GM18858 (cell line): Measurements from ENCODE around the gene SMCHD1.

Experiments used
- ATAC-seq: cut with Tn5 transposase; IDR thresholded peaks from one replicate; pipeline ENCODE4 v1.9.1; 2021; ENCODE audit not compliant: unreplicated experiment

Gene SMCHD1

DNA sequence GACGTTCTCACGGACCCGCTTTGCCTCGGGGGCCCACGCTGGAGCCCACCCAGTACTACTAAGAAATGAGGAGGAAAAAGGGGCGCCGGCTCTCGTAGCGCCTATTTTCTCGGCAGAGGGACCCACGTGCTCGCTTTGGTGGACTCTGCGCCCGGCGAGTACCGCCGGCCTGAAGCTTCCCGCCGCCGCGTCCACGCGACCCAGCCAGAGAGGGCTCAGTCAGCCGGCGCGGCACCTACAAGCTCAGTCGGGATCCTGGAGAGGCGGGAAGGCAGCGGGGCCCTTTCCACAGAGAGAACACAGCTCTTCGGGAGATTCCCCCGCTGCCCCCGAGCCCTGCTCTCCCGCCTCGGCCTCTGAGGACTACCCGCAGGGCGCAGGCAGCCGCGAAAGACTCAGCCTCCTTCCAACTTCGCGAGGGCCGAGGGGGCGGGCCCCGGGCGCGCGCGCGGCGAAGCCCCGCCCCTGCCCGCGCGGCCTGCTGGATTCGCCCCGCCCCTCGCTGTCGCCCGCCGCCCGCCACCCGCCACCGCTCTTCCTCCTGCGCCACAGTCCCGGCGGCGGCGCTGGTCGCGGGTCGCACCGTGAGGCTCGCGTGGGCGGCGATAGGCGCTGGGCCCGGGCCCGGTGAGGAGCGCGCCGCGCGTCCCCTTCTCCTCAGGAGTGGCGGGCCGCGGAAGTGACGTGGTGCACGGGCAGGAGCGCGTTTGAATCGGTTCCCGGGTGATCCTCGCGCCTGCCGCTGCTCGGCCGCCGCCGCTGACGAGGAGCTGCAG, at the start of gene SMCHD1:
Gene SMCHD1, plus strand, starts transcription at position 549 of the 776 bp plus-strand sequence. CDS start 350 bp downstream, outside the sequence.
- peak; percentile 55 for ATAC-seq

- ATAC-seq: no peak
Measured at GRCh38 chr18:2606335-2606734, 49.2 kb upstream of the SMCHD1 start.

GRCh38 chr18:2609604-2610003, 45.9 kb upstream of the SMCHD1 start:
- ATAC-seq: no peak

DNA sequence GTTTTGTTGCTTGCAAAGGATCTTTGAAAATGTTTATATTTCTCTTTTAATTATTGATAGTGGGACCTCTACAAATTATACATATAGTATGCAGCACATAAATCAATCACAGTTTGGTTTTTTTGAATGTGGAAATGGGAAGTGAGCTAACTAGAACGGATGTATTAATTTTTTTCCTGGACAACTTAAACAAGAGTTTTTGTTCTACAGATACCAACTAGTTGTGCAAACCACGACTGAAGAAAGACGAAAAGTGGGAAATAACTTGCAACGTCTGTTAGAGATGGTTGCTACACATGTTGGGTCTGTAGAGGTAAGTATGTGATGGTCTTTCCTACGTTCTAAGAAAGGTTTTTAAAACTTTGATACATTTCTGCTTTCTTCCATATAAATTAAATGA, 45.0 kb upstream of the SMCHD1 start:
- ATAC-seq: no peak

GRCh38 chr18:2612996-2613395, 42.5 kb upstream of the SMCHD1 start:
- ATAC-seq: no peak

DNA sequence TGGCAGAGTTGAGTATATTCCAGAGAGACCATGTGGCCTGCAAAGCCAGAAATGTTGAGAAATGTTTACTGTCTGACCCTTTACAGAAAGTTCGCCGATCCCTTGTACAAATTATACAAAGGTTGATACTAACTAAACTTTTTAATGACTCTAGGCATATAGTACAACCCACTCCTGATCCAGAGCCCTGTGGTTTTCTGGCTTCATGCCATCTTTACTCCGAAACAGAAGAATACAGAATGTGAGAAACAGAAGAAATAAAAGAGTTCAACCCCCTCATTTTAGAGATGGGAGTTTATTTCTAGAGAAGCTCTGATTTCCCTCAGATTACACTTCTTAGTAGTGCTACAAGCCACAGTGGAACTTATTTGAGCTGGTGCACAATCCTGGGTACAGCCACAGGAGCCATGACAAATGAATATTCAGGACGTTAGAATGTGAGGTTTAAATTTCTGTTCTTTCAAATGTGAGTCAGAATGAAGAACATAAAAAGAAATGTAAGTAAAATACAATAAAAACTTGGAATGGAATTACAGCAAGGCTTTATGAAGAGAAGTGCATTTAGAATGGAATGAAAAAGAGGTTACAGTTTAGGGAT, 38.0 kb upstream of the SMCHD1 start:
- no peak for ATAC-seq

DNA sequence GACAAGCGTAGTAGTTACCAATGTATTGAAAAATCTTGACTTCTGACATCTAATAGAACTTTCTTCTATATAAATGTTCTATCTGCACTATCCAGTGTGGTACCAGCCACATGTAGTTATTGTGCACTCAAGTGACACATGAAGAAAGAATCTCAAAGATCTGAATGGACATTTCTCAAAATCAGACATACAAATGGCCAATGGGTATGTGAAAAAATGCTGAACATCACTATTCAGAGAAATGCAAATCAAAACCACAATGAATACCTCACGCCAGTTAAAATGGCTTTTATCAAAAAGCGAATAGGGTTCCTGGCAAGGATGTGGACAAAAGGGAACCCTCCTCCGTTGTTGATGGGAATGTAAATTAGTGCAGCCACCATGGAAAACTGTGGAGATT, 37.5 kb upstream of the SMCHD1 start:
- ATAC-seq: no peak

DNA sequence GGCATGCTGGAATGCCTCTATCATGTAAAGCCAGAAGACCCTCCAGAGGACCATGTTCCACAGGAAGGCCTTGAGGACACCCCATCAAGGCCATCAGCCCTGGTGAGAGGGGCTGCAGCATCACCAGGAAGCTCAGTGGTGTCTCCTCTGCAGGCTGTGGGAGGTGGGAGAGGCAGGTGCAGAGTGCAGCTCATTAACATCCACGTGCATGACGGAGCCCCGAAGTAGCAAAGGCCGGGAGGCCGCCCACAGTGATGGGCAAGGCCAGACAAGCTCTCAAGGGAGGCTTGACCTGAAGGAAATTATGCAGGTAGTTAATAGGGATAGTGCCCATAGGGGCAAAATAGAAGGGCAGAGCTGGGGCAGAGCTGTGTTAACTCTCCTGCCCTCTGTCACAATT, 30.3 kb upstream of the SMCHD1 start:
- ATAC-seq: no peak

DNA sequence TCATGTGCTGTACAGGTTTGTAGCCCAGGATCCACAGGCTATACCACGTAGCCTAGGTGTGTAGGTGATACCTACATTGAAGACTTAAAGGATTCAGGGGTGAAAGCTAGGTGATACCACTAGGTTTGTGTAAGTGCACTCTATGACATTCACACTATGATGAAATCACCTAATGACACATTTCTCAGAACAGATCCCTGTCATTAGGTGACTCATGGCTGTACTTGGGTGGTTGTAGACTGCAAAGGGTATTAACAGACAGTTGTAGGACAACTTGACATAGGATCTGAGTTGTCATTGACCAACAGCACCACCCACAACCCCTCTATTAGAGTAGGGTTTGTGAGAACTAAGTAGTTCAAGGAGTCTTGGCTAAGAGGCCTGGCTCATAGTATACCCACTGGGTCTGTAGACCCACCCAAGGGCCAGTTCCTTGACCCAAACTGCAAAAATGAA, 27.7 kb upstream of the SMCHD1 start:
- ATAC-seq: peak; percentile 75

DNA sequence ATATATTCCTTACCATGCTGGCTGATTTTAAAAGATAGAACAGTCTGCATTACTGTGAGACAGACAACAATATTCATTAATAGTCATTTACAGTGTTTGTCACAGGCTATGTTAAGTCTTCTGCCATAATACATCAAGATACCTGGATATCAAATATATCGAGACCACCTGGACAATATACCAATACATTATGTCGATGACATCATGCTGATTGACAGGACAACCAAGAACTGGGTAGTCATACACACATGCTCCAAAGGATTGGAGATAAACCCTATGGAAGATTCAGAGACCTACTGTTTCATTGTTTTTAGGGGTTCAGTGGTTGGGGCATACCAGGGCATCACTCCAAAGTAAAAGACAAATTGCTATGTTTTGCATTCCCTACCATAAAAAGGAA, 26.5 kb upstream of the SMCHD1 start:
- ATAC-seq: no peak

GRCh38 chr18:2635586-2635985, 19.9 kb upstream of the SMCHD1 start:
- no peak for ATAC-seq

DNA sequence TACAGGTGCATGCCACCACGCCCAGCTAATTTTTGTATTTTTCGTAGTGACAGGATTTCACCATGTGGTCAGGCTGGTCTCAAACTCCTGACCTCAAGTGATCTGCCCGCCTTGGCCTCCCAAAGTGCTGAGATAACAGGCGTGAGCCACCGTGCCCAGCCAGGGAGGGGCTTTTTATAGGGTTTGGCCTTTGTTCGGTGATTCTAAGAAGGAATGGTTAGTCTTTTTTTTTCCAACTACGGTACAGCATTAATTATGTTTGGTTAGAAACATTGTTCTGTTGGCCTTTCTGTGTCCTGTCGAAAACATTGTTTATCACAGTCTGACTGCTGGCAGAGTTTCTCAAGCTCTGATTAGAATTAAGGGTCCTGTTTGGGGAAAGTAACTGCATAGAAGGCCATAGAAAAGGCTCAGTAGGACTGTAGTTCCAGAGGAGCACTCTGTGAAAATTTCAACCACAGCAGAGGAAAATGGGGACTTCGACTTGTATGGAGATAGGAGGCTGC, 19.3 kb upstream of the SMCHD1 start:
- ATAC-seq: peak; percentile 2

GRCh38 chr18:2641638-2642037, 13.9 kb upstream of the SMCHD1 start:
- ATAC-seq: peak; percentile 72

DNA sequence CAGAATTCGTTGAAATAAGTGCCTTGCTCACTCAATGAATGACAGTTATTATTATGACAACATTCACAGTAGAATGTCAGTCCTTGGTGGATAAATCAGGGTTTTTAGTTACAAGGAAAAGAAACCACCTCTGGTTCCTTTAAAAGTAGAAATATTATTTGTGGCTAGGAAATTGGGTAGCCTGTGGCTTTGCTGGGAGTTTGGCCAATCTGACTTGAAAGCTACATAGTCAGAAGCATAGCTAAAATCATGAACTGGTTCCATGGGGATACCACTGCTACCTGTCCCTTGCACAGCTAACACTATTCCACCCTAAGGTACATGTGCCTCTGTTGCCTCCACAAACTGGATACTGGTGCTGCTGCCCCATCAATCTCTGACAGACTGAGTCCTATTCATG, 12.8 kb upstream of the SMCHD1 start:
- ATAC-seq: no peak

DNA sequence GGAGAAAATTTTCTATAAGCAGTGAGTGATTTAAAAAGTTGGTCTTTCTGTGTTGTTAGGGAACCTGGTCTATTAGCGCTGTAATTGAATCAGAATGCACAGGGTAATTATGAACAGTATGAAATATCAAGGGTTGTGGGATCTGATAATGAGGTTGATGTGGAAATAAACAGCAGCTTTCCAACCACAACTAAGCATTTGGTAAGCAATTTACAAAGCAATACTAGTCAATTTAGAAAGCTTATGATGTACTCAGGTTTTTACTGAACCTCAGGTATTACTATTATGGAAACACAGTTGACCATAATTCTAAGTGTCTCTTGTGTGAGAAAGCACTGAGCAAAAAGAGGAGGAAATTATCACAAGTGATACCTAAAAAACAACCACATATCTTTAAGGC, 11.0 kb upstream of the SMCHD1 start:
- no peak for ATAC-seq

GRCh38 chr18:2651981-2652380, 3.5 kb upstream of the SMCHD1 start:
- ATAC-seq: no peak

DNA sequence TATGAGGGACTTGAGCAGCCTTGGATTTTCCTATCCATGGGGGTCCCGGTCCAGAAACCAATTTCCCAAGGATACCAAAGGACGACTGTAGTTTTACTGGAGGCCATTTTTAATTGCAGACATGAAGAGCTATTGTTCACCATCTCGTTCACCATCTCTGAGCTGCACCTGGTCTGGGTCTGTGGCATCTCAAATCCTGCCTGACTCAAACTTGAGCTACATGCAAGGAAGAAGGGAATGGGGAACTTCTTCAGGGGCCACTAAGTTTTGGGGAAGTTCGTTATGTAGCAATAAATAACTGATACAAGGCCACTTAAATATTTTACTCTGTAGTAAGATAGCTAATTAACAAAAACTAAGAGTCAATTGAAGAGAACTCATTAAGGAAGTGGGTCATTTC, 2.1 kb upstream of the SMCHD1 start:
- no peak for ATAC-seq

DNA sequence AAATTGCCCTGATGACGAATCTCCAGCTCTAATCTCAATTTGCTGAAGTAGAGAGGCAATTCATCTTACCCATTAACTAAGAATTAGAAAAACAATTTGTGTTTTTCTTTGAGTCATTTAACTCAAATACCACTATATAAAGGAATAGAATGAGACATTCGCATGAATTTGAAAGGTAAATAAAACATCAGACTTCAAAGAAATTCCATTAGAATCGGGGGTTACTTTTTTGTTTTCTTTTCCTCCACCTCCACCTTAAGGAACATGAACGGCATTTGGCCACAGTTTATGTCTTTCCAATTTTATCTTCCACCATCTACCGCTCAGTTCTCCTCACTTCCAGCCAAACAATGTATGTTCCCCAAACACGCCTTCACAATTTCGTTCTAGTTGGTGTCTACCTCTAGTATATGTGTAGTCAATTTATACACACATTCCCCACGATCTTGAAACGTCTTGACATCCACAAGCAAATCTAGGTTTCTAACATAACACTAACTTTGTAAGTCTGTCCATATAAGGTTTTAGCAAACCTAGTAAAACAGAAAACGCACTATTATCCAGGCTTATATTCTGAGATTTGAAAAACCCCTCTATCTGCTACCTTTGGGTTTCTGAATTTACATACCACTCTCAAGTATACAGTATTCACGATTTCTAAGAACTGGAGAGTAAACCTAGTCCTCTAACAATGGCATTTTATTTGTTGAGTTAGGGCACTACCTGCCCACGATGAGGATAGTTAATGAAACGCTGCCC, 1.2 kb upstream of the SMCHD1 start:
- ATAC-seq: no peak

DNA sequence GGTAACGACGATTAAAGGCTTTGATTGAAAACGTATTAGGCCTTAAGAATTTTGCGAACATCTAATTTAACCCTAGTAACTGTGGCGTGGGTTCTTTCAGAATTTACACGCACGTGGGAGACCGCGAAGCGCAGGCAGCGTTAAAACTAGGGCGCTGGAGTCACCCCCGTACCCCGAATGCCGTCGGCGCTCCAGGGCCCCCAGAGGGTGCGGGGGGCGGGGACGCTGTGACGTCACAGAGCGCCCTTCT, 673 bp upstream of the SMCHD1 start:
- peak; percentile 4 for ATAC-seq

GRCh38 chr18:2655954-2656236, 369 bp downstream of the SMCHD1 start:
- ATAC-seq: no peak

DNA sequence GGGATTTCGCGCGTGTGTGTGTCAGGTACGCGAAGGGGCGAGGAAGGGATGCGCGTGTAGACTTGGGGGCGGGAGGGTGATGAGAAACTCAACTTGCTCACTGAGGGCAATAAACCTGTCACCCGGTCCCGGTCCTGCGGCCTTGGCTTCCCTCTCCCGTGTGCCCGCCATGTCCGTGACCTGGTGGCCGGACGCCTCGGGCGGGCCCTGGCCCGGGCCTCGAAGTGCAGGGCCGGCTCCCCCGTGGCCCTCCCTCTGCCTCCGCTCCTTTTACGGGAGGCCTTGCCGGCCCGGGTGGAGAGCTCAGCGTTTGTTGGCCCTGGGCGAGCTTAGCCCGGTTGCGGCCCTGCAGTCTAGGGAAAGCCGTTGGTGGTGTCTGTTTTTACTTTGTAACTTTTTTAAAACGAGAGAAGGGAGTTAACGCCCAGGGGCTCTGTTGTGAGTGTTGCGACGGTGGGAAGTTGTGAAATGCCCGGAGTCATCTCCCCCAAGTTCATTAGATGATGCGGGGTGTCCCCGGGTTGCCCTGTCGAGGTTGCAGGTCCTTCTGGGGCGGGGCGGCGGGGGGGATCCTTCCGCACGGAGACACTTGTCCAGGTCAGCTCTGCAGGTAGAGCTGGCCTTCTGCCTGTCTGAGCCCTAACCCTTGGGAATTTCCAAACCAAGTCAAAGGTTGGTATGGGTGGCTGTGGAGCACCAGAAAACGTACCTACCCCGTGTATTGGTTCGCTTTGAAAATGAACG, 883 bp downstream of the SMCHD1 start:
- ATAC-seq: peak; percentile 0
